Activated T-helper 2 cell treated with anti-CD3 and anti-CD28 coated beads, Interferon-gamma antibody, Interleukin-2, Interleukin-4, amounts not matched to agents 10 μg/mL and 5 μg/mL and 100 μg/mL, durations not matched to agents 14 hours and 24 hours and 36 hours (primary cell): ENCODE measurements around the gene SLC37A1. TPM values are rescaled to one million over a fixed set of nuclear protein-coding genes. Genes with fewer than 3 reads are reported as not detected.

Source experiments
- DNase-seq: peaks from one replicate; pipeline ENCODE4 v3.0.0; 2021; ENCODE audit warnings: low spot score
- H3K27ac Mint-ChIP-seq: one replicate; pipeline ENCODE4 v1.8.0; 2021; ENCODE audit warnings: mixed read lengths
- H3K27me3 Mint-ChIP-seq: one replicate; pipeline ENCODE4 v1.8.0; 2021; ENCODE audit warnings: low read depth, mixed read lengths
- H3K36me3 Mint-ChIP-seq: one replicate; pipeline ENCODE4 v1.8.0; 2021; ENCODE audit warnings: low read depth, mixed read lengths
- H3K4me1 Mint-ChIP-seq: one replicate; pipeline ENCODE4 v1.8.0; 2021; ENCODE audit warnings: low read depth, mixed read lengths
- H3K4me3 Mint-ChIP-seq: one replicate; pipeline ENCODE4 v1.8.0; 2021; ENCODE audit warnings: low read depth, mild to moderate bottlenecking, moderate library complexity, mixed read lengths
- H3K9me3 Mint-ChIP-seq: one replicate; pipeline ENCODE4 v1.8.0; 2021; ENCODE audit warnings: mixed read lengths
- intact Hi-C: fragments of 100-400 bp; cut with micrococcal nuclease; formaldehyde crosslinking; loops from one replicate; pipeline ENCODE4 v1.15.1; 2023
- total RNA-seq: library from RNA; stranded (reverse); gene quantifications from 2 replicates; pipeline ENCODE4 v1.2.3, GENCODE V29; 2022

Gene SLC37A1
- total RNA-seq, 1 donor from 2014 or later, result 22.3 TPM

DNA sequence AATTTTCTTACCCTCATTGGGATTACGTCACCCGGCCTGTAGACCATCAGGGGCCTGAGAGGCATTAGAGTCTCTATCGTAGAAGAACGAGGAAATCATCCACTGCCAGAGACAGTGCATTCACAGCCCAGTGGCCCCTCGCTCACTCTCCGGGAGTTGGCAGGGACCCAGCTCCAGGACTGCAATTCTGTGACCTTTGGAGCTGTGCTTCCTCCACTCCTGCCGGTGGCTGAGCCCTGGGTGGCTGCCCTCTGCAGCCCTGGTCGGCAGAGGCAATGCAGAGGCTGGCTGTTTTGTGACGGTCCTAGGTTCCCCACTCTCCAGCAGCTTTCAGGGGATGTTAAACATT, 12.7 kb downstream of the SLC37A1 start:
- Mint-ChIP-seq H3K36me3 (peaks cover 64% of the 10 kb centered on the region), H3K9me3 (no peaks in the 10 kb centered on the region), H3K4me1 (peaks cover 40% of the 10 kb centered on the region), H3K27ac (no peak overlapping the region), H3K4me3 (no peak overlapping the region), H3K27me3 (no peaks in the 10 kb centered on the region)
- DNase-seq, result no peak
- intact Hi-C loops, result loop anchor here (5.0 to 10.0 kb wide), 4 partner anchors 59 to 292 kb away; partner anchors contain the start of gene UBASH3A

DNA sequence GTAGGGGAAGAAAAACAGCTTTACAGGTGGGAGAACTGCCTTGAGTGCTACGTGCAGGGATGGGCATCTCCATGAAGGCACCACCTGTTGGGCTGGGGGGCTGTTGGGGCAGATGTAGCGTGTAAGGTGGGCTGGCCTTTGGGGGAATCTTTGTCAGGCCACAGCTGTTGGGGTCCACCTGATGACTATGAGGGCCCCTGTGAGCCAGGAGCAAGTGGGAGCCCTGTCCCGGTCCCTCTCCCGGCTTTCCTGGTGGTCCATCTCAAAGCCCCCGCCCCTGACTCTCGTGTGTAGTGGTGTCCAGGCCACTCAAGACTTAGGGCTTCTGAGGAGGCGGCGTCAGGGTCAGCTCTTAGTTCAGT, 13.5 kb downstream of the SLC37A1 start:
- peak overlapping the region; percentile 0 for H3K4me3 Mint-ChIP-seq
- H3K4me1 Mint-ChIP-seq, result peaks cover 40% of the 10 kb centered on the region
- H3K27me3 Mint-ChIP-seq, result no peaks in the 10 kb centered on the region
- H3K27ac Mint-ChIP-seq, result peak overlapping the region; percentile 31
- H3K36me3 Mint-ChIP-seq, result peaks cover 61% of the 10 kb centered on the region
- no peaks in the 10 kb centered on the region for H3K9me3 Mint-ChIP-seq
- intact Hi-C loops, result loop anchor here (1.0 to 10.0 kb wide), 5 partner anchors 31 to 292 kb away; partner anchors contain the start of genes RSPH1 and UBASH3A
- DNase-seq, result no peak

DNA sequence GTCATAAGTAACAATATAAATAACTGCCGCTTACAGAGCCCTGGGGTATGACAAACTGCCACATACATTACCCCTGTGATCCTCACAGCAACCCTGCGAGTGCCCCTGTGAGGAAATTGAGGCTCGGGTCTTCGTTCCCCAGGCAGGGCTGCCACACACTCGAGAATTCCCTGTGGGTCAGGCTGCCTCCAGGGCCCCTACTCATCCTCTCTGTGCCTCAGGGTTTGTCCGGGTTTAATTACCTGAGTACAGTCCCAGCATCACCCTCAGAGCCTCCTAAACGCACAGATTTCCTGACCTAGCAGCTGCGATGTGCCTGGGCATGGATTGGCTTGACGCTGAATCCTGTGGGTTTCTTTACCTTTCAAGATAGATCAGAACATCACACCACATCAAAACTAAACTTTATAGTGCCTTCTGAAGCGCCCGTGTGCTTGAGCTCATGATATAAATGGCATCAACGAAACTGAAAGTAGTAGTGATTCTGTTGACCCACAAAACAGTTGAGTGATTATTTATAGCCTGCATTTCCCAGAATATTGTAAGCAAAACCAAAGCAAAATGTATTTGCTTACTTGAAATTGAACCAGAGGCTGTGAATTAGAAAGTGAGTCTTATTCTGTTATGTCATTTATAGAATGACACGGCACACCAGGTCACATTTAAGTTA, 14.0 kb downstream of the SLC37A1 start:
- Mint-ChIP-seq H3K9me3 (no peaks in the 10 kb centered on the region), H3K4me3 (peak overlapping the region; percentile 34)

DNA sequence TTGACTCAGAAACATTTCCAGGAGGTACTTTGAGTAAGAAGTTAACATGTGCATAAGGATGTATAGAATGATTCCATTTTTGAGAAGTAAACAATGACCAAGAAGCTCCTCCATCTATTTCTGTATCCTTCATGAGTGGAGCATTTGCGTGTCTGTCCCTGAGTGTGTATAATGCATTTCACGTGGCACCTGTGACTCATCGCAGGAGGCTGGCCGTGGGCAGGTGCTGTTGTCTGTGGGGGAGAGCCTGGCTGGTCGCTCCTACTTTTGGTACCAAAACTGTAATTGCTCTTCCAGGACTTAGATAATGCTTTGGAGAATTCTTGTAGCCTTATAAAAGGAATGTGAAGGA, 16.5 kb downstream of the SLC37A1 start:
- intact Hi-C loops, result loop anchor here (2.0 to 10.0 kb wide), 2 partner anchors 55 to 215 kb away; partner anchors contain the start of gene TFF3
- peaks cover 35% of the 10 kb centered on the region for H3K4me1 Mint-ChIP-seq
- H3K36me3 Mint-ChIP-seq, result peaks cover 42% of the 10 kb centered on the region
- no peak overlapping the region for H3K4me3 Mint-ChIP-seq
- H3K27ac Mint-ChIP-seq, result no peak overlapping the region
- H3K9me3 Mint-ChIP-seq, result no peaks in the 10 kb centered on the region
- no peaks in the 10 kb centered on the region for H3K27me3 Mint-ChIP-seq
- DNase-seq, result no peak

More for the DNA sequence above, 14.0 kb downstream of the SLC37A1 start:
- peaks cover 40% of the 10 kb centered on the region for H3K4me1 Mint-ChIP-seq
- H3K27me3 Mint-ChIP-seq, result no peaks in the 10 kb centered on the region
- intact Hi-C loops, result loop anchor here (1.0 to 10.0 kb wide), 6 partner anchors 13 to 293 kb away; partner anchors contain the start of genes RSPH1 and UBASH3A
- H3K27ac Mint-ChIP-seq, result peak overlapping the region; percentile 29
- DNase-seq, result peak; percentile 62
- H3K36me3 Mint-ChIP-seq, result peaks cover 56% of the 10 kb centered on the region

DNA sequence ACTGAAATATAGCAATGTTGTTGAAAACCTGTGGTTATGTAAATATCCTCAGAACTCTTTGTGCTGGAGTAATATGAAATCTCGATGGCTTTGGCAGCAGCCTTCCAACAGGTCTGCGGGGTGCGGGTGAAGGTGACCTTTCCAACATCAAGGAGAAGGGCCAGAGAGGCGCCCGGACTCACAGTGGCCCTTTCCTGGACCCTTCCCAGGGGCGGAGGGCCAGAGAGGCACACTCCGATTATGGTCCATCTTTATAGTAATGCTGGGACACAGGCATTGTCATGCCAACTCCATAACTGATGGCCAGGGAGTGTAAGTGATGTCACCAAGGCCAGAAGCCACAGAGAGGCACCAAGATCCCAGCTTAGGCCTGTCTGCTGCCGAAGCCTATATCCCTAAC, 18.1 kb downstream of the SLC37A1 start:
- no peak overlapping the region for H3K27ac Mint-ChIP-seq
- H3K4me3 Mint-ChIP-seq, result no peak overlapping the region
- no peaks in the 10 kb centered on the region for H3K27me3 Mint-ChIP-seq
- no peaks in the 10 kb centered on the region for H3K9me3 Mint-ChIP-seq
- peaks cover 26% of the 10 kb centered on the region for H3K4me1 Mint-ChIP-seq
- intact Hi-C loops, result loop anchor here (2.0 to 10.0 kb wide), 2 partner anchors 57 to 217 kb away; partner anchors contain the start of gene TFF3
- no peak for DNase-seq
- H3K36me3 Mint-ChIP-seq, result peaks cover 32% of the 10 kb centered on the region

DNA sequence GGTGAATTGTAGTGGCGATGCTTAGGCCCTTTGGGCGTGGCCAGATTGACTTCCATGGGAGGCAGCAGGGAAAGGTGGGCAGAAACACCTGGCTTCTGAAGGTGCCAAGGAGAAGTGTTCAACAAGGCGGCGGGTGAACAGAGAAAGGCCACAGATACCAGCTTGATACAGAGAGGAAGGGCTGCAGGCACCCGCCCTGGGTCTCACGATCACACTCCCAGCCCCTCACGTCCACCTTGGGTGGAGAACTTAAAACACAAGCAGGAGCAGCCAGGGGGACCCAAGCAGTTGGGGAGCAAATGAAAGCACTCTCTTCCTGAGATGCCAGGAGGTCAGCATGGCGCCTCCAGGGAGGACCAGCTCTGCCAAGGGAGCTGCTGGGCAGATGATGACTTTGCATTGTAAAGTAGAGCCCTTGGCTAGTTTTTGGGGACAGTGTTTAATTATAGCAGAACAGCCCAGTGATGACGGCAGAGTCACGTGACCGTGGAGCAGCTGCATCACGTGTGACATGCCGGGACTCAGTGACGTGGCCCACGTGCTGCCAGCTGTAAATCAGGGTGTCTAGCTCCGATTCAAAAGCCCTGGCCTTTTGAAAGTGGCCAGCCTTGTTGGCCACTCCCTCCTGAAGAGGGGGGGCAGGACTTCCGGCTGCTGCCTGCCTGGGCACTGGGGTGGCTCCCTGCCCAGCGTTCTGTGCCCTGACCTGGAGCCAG, 19.0 kb downstream of the SLC37A1 start:
- DNase-seq, result no peak
- Mint-ChIP-seq H3K36me3 (peaks cover 28% of the 10 kb centered on the region), H3K4me1 (peaks cover 19% of the 10 kb centered on the region), H3K9me3 (no peaks in the 10 kb centered on the region), H3K4me3 (no peak overlapping the region), H3K27me3 (no peaks in the 10 kb centered on the region), H3K27ac (no peak overlapping the region)
- intact Hi-C loops, result loop anchor here (10.0 kb wide), 1 partner anchor 218 kb away; the partner anchor contains the start of gene TFF3

DNA sequence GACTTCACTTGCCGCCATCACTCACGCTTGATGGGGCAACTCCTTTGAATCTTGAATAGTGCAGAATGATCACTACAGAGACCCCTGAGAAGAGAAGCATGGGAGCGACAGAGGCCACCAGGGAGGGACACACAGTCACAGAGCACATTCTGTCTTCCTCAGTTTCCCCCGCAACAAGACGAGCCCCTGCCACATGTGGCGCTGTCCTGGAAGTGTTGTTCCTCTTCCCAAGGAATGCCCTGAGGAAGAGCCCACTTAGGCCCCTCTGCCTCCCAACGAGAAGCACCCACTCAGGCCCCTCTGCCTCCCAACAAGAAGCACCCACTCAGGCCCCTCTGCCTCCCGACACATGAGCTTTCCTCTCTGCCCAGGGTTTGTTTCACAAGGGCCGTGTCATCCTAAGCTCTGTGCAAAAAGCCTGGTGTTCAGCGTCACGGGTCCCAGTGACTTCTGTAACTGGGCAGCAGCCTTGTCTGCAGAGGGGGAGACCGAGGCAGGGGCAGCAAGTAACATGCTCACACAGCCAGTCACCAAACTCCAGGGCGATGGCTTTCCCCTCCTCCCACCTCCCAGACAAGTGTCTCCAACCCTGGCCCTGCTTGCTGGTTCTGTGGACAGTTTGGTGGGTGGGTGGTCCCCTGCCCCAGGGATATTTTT, 19.8 kb downstream of the SLC37A1 start:
- H3K27ac Mint-ChIP-seq, result no peak overlapping the region
- no peak for DNase-seq
- peaks cover 22% of the 10 kb centered on the region for H3K36me3 Mint-ChIP-seq
- H3K4me1 Mint-ChIP-seq, result peaks cover 11% of the 10 kb centered on the region
- no peak overlapping the region for H3K4me3 Mint-ChIP-seq
- H3K9me3 Mint-ChIP-seq, result no peaks in the 10 kb centered on the region
- intact Hi-C loops, result loop anchor here (10.0 kb wide), 1 partner anchor 219 kb away; the partner anchor contains the start of gene TFF3
- H3K27me3 Mint-ChIP-seq, result no peaks in the 10 kb centered on the region

DNA sequence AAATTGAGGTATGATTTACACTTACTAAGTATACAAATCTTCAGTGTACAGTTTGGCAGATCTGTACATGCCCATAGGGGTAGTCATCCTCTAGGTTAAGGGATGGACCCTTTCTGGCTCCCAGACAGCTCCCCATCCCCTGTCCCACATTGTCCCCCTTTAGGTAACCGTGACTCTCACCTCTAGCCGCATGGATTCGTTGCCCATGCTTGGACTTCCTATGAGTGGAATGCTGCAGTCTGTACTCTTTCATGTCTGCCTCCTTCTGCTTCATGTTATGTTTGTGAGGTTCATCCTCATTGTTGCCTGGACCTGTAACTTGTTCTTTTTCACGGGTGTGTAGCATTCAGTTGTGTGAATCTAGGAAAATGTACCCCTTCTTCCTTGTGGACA, 20.3 kb downstream of the SLC37A1 start:
- DNase-seq, result no peak
- intact Hi-C loops, result loop anchor here (10.0 kb wide), 1 partner anchor 219 kb away; the partner anchor contains the start of gene TFF3
- Mint-ChIP-seq H3K4me1 (peaks cover 11% of the 10 kb centered on the region), H3K36me3 (peaks cover 22% of the 10 kb centered on the region), H3K9me3 (no peaks in the 10 kb centered on the region), H3K27ac (no peak overlapping the region), H3K27me3 (no peaks in the 10 kb centered on the region), H3K4me3 (no peak overlapping the region)

DNA sequence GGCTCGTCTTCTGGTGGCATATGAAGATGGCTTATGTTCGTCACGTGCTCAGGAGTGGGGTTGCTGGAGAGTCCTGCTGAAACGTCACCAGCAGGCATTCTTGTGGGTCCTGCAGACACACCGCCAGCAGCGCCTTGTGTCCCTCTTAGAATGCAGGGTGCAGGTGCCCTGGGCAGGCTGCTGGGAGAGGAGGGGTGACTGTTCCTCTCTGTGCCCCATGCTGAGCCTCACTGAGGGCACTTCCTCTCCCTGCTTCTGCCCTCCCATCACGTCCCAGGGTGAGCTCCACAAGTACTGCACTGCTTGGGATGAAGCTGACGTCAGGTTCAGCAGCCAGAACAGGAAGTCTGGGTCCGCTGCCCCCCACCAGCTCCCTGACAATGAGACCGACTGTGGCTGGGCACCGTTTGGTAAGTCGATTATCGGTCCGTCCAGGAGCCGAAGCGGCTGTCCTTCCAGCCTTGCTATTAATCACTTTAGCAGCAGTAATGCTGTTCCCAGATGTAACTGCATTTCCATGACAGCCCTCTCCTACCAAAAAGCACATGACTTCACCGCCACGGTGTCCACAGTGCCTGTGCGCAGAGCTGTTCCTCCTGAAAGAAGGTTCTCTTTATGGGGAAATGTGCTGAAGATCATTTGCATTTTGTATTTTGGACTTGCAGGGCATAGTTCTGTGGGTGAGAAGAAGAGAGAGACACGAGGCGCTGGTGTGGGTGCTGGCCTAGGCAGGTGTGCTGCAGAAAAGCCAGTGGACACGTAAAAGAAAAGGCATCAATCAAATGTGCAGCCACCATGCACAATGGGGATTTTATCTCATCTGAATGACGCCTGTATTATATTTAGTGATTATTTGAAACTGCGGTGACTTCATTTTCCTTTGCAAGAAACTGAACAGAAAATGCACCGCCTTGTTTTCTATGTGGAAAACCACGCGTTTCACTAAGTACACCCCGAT, 21.0 kb downstream of the SLC37A1 start:
- no peak overlapping the region for H3K4me3 Mint-ChIP-seq
- no peak overlapping the region for H3K27ac Mint-ChIP-seq
- peaks cover 22% of the 10 kb centered on the region for H3K36me3 Mint-ChIP-seq
- intact Hi-C loops, result loop anchor here (10.0 kb wide), 1 partner anchor 220 kb away; the partner anchor contains the start of gene TFF3
- H3K4me1 Mint-ChIP-seq, result peaks cover 8% of the 10 kb centered on the region
- no peaks in the 10 kb centered on the region for H3K27me3 Mint-ChIP-seq
- no peaks in the 10 kb centered on the region for H3K9me3 Mint-ChIP-seq
- no peak for DNase-seq

DNA sequence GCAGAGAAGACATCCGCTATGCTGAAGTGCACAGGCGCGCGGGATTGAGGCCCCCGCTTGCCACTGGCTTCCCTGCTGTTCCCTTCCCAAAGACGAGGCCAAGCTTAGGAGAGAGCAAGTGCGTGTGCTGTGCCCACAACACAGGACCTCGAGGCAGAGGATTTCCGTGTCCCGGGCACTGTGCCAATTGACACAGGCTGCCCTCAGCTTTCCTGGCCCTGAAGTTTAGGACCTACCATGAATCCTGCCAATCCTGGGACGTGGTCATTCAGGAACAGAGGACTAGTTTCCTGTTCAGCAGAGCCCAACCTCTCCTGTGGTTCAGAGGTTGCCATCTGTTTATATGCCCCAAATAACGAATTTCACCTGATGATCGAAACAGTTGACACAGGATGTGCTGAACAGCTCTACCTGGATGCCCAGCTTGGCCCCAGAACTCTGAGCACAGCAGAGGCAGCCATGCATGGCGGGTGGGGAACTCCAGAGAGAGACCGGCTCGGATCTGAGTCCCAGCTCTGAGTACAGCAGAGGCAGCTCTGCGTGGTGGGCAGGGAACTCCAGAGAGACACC, 22.0 kb downstream of the SLC37A1 start:
- H3K27me3 Mint-ChIP-seq, result no peaks in the 10 kb centered on the region
- H3K9me3 Mint-ChIP-seq, result no peaks in the 10 kb centered on the region
- DNase-seq, result no peak
- H3K27ac Mint-ChIP-seq, result no peak overlapping the region
- intact Hi-C loops, result loop anchor here (10.0 kb wide), 1 partner anchor 221 kb away; the partner anchor contains the start of gene TFF3
- H3K4me3 Mint-ChIP-seq, result no peak overlapping the region
- H3K4me1 Mint-ChIP-seq, result peaks cover 4% of the 10 kb centered on the region
- peaks cover 13% of the 10 kb centered on the region for H3K36me3 Mint-ChIP-seq

DNA sequence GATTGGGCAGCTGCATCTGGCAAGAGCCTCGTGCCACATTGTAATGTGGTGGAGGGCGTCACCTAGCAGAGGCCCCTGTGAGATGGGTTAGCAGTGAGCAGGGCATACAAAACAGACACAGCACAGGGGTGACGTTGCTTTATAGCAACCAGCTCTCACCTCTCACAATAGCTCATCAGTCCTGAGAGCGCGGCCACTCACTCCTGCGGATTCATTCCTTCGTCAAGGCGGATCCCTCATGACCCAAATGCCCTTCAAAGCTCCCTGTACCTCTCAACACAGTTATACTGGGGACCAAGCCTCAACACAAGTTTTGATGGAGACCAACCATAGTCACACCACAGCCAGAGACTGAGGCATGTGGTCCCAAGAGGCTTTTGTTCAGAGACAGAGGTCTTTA, 22.9 kb downstream of the SLC37A1 start:
- H3K36me3 Mint-ChIP-seq, result peaks cover 9% of the 10 kb centered on the region
- no peak overlapping the region for H3K27ac Mint-ChIP-seq
- intact Hi-C loops, result loop anchor here (10.0 kb wide), 1 partner anchor 222 kb away; the partner anchor contains the start of gene TFF3
- peaks cover 4% of the 10 kb centered on the region for H3K4me1 Mint-ChIP-seq
- no peaks in the 10 kb centered on the region for H3K27me3 Mint-ChIP-seq
- H3K4me3 Mint-ChIP-seq, result no peak overlapping the region
- H3K9me3 Mint-ChIP-seq, result no peaks in the 10 kb centered on the region
- no peak for DNase-seq
